Gastrocnemius medialis (tissue), 4 donors: ENCODE results near the gene GPHN.

Source experiments
- CTCF ChIP-seq, 5 experiments: fragments of 450-650 bp in 3 of 5; fragments of 200-600 bp in 2 of 5; sonication (generic) in 2 of 5; IDR thresholded peaks in 4 of 5; conservative IDR thresholded peaks in 1 of 5; 1 replicate in 4 of 5; 2 replicates in 1 of 5; pipeline ENCODE4 v1.5.1; 2016 to 2019; ENCODE audit warnings: antibody characterized with exemption in 5 of 5, mild to moderate bottlenecking in 3 of 5, moderate library complexity in 3 of 5
- POLR2A ChIP-seq, 2 donors: fragments of 450-650 bp; IDR thresholded peaks; one replicate each; pipeline ENCODE4 v1.6.1; 2017; ENCODE audit warnings: antibody characterized with exemption in 2 of 2, mild to moderate bottlenecking in 2 of 2, moderate library complexity in 2 of 2

- TF ChIP-seq POLR2A (IDR thresholded peaks at IDR 0.05) (no peak), CTCF (IDR thresholded peaks at IDR 0.05 in 4 of 5, conservative IDR thresholded peaks at IDR 0.05 in 1 of 5) (no peak)
Measured at GRCh38 chr14:66790101-66790500, 282.2 kb downstream of the GPHN start.
